GM04503 (cell line): Measurements from ENCODE around the gene DAZAP1.

Source experiments
- DNase-seq: peaks from one replicate; pipeline ENCODE4 v3.0.0-alpha.2; 2012; ENCODE audit warnings: low read depth

Gene DAZAP1

DNA sequence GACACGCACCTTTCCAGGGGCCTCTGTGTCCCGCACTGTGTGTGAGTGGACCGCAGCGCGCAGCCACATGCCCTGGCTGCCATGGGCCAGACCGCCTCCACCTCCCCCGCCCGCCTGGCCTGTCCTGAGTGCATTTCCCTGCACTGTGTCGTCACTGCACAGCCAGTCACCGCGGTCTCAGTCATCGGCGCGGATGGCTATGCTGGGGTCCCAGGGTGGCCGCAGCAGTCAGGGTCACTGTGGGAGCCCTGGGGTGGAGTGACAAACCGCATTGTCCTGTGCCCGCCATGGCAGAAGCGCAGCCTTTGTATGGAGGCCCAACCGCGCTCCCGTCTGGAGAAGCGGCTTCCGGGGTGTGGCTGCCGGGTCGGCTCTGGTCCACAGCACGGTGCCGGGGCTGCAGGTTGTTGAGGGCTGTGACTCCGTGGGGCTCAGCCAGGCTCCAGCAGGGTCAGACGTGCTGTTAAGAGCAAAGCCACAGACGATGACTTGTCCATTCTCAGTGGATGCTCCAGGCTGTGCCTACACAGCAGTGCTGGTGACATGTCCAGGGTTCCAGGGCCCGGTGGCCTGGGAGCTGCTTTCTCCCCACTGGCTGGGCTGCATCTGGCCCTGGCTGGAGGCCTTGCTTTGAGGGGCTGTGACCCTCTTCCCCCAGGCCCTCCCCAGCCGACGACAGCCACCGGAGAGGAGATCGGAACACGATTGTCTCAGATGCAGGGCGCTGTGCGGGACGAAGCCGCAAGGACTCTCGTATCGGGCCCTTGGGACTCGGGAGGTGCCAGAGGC, 30.0 kb upstream of the DAZAP1 start:
- DNase-seq, result no peak

DNA sequence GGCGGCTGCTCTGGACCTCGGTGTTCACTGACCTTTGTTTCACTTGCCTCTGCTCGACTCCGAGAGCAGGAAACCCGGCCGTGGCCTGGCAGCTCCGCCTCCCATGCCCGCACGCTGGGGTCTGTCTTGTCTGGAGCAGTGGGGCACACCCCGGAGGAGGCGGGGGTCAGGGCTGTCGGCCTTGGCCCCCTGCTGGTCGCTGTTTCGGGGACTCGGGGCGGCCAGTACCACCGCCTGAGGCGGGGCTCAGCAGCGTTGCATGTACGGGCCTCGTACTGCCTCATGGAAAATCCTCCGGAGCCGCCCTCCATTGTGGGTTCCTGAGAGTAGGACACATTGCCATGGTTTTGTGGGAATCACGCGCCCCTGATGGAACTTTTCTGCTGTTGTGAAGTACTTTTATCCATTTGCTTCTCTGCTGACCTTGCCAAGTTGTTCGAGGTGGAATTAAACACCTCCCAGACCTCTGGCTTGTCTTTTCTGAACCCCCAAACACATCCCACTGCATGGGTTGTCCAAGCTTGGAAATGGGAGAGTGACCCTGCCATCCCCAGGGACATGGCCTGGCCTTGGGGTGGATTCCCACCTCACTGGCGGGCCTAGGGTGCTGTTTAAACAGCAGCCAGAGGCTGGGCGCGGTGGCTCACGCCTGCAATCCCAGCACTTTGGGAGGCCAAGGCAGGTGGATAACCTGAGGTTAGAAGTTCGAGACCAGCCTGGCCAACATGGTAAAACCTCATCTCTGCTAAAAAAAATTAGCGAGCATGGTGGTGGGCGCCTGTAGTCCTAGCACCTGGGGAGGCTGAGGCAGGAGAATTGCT, 29.2 kb upstream of the DAZAP1 start:
- no peak for DNase-seq

DNA sequence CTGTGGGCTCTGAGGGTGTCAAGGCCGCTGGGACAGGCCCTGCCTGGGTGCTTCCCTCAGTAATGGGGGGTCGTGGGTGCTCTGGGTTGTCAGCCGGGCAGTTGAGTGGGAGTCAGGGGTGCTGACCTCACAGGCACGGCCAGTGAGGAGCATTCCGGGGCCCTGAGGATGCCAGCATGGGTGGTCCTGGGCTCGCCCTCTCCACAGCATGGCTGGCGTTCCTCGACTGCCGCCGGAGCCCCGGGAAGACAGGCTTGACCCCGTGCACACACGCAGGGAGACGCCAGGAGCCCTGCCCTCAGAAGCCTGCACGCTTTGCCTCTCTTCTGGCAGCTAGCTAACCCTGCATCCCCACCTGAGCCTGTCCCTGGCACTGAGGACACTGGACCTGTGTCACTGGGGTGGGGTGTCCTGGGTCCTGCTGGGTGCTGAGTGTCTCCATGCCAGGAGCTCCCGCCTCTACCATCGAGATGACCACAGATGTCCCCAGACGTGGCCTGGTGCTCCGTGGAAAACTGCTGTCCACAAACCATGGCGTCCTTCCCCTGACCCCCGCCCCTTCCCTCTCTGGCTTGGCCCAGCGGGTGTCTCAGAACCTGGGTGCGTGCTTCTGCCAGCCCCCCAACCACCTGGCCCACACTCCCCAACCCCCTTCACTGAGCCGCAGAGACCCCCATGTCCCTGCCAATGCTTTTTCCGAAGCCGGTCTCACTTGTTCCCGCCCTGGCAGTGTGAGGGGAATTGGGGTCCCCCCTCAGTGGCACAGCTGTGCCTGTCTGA, 28.1 kb upstream of the DAZAP1 start:
- DNase-seq, result no peak

DNA sequence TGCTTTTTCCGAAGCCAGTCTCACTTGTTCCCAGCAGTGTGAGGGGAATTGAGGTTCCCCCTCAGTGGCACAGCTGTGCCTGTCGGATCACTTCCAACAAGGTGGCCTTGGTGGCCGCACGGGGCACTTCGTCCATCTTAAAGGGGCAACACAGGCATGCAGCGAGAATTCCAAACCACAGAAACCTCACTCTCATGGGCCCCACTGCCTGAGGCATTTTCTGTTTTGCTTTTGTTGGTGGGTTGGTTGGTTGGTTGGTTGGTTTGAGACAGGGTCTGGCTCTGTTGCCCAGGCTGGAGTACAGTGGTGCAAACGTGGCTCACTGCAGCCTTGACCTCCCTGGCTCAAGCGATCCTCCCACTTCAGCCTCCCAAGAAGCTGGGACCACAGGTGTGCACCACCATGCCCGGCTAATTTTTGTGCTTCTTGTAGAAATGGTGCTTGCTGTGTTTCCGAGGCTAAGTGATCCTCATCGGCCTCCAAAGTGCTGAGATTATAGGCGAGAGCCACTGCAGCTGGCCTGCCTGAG, 27.4 kb upstream of the DAZAP1 start:
- DNase-seq, result no peak

DNA sequence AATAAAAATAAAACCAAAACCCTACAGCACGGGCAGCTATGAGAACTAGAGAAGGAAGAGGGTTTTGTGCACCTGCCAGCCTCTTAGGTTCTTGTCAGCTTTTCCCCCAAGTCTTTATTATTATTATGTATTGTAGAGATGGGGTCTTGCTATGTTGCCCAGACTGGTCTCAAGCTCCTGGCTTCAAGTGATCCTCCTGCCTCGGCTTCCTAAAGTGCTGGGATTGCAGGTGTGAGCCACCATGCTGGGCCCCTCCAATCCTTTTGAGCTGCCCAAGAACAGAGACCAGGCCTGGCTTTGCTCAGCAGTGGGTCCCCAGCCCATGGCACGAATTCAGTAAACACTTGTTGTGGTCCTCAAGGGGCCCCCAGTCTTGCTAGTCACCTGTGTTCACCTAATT, 25.1 kb upstream of the DAZAP1 start:
- no peak for DNase-seq

DNA sequence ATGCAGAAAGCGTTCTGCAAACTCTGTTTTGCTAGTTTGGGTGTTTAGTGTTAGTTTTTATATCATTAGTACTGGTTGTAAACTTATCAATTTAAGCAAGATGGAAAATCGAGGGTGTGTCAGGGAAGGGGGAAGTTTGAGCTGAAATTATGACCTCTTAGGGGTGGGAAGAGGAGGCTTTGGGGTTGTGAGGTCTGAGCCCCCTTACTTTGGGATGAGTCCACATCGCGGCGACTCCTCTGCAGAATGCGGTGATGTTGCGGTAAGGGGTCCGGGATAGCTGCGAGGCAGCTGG, 24.4 kb upstream of the DAZAP1 start:
- peak; percentile 44 for DNase-seq

DNA sequence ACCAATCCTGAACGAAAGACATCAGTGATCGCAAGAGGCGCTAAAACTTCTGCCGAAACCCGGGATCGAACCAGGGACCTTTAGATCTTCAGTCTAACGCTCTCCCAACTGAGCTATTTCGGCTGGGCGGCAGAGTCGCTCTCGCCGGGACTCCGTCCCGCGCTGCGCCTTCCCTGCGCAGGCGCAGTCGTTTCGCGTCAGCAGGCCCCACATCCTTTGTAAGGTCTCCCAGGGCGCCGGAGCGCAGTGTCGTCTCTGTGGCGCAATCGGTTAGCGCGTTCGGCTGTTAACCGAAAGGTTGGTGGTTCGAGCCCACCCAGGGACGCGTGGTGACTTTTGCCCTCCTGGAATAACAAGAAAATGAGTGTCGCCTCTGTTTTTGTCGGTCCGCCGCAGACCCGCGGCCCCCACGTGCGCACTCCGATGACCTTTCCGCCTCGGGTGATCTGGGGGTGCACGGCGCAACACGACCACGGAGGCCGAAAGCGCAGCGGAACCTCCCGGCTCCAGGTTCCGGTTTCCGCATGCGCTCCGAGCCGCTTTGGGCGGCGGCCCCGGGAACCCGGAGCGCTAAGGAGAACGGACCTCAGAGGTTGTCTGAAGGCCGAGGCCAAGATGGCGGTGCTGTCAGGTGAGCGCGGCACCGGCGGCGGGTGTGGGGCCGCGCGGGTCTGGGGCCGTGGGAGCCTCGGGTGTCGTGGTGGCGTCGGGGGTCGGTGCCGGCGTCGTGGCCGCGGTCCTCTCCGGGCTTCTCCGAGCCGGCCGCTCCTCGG, 23.9 kb upstream of the DAZAP1 start, which contains the start of gene NDUFS7:
Gene NDUFS7 (plus strand): TSS at position 596 of the 773 bp plus-strand sequence. CDS start 20 bp downstream, at position 616.
- peak; percentile 50 for DNase-seq

DNA sequence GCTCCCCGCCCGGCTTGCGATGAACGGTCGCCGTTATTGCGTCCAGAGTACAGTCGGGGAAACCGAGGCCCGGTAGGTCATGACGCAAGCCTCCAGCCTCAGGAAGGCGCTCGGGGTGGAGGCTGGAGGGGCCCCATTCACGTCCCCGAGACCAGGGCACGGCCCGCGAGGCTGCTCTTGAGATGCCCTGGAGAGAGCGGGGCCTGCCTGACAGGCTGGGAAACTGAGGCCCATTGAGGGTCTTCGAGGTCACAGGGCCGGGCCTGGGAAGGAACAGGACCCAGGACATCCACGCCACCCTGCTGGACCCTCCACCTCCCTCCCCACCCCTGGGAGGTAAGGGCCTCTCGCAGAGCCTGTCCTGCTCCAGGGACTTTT, 23.3 kb upstream of the DAZAP1 start:
- DNase-seq, result no peak

DNA sequence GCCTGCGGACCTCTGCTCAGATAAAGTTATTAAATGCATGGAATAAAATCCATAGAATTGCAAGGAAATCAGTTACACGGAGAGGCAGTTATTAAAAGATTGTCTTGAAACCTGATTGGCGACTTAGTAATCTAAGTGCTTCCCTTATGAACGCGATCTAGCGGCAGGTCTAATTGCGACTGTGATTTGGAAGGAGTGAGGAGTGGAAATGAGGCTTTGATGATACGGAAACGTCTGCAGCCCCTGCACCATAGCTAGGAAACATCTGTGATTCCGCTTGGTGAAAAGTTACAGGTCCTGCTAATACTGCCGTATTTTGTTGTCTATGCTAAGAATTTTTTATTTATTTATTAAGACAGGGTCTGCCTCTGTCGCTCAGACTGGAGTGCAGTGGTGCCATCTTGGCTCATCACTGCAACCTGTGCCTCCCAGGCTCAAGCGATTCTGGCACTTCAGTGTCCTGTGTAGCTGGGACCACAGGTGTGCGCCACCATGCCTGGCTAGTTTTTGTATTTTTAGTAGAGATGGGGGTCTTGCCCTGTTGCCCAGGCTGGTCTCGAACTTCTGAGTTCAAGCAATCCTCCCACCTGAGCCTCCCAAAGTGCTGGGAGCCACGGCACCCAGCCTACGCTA, 22.8 kb upstream of the DAZAP1 start:
- DNase-seq, result no peak

DNA sequence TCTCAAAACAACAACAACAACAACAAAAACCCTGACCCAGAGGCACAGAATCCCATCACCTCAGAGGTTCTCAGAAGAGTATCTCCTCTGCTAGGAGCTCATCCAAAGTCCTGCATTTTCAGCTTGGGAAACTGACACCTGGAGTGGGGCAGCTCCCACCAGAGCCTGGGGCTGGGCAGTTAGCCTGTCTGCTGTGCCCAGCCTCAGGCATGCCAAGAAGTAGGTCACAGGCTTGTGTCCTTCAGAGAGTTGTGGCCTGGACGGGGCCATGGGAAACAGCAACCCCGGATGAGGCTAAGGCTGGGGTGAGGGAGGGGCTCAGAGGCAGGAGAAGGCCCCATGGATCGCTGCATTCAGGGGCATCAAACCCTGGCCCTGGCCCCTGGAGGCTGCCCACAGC, 21.6 kb upstream of the DAZAP1 start:
- no peak for DNase-seq

DNA sequence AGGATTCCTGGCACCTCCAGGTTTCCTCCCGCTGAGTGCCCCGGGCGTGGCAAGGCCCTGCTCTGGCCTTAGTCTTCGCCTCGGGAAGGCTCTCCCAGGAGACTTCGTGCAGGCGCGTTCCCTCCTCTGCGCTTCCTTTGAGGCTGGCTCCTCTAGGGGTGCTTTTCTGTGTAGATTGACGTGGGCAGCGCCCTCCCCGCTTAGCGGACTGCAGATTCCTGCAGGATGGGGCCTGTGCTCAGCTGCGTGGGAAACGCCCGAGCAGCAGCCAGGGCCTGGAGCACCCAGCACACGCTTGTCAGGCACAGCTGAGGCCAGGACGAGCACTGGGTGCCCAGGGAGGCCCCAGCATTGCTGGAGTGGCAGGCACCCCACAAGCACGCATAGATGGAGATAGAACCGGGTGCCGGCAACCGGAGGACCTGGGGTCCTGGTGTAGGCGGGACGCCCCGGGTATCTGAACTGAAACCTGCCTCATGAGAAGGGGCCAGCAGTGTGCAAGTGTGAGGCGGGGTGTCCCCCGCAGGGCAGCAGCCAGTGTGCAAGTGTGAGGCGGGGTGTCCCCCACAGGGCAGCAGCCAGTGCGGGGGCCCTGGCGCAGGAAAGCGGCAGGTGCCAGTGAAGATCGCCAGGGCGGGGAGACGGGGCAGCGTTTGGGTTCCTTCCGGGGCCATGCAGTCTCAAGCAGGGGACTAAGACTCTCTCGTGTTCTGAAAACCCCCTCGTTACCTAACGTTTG, 20.3 kb upstream of the DAZAP1 start:
- no peak for DNase-seq

DNA sequence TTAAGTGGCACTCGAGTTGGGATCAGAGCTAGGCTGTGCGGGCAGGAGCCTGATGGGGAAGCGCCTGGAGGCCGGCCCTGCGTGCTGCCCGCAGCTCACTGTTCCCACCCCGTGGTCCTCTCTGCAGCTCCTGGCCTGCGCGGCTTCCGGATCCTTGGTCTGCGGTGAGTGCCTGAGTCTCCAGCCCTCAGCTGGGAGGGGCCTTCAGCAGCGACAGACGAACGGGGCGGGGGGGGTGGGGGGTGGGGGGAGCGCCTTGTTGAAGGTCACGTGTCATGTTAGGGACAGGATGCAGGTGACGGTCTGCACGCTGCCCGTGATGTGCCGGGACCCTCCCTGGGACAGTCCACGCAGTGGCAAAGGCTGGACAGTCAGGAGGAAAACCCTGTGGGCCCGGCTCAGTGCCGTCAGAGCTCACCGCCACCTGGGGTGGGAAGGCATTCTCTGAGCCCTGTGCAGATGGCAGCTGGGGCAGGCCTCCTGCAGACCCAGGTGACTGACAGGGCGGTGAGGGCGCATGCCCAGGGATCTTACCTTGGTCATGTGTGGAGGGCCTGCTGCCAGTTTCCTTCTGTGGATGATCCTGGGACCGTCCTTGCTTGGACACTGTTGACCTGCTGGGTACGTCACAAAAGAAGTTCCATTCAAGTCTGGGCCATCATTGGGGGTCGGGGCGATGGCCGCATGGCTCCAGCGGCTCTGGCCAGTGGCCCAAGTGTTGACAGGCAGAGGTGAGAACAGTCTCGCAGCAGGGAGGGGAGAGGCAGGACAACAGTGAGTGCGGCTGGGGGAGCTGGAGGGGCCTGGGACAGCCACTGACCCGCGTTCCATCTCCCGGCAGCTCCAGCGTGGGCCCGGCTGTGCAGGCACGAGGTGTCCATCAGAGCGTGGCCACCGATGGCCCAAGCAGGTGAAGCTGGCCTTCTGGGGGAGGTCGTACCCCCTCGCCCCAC, 19.4 kb upstream of the DAZAP1 start:
- DNase-seq, result no peak

DNA sequence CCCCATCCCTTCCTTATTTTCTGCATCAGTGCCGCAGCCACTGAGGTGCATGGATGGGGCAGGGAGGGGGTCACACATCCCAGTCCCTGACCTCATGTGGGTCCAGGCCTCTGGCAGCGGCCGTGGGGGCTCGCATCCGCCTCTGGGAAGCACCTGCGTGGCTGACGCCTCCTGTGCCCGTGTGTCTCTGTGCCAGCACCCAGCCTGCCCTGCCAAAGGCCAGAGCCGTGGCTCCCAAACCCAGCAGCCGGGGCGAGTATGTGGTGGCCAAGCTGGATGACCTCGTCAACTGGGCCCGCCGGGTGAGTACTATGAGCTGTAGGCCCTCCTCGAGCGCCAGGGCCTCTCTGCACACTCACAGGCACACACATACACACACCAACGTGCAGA, 18.8 kb upstream of the DAZAP1 start:
- no peak for DNase-seq

DNA sequence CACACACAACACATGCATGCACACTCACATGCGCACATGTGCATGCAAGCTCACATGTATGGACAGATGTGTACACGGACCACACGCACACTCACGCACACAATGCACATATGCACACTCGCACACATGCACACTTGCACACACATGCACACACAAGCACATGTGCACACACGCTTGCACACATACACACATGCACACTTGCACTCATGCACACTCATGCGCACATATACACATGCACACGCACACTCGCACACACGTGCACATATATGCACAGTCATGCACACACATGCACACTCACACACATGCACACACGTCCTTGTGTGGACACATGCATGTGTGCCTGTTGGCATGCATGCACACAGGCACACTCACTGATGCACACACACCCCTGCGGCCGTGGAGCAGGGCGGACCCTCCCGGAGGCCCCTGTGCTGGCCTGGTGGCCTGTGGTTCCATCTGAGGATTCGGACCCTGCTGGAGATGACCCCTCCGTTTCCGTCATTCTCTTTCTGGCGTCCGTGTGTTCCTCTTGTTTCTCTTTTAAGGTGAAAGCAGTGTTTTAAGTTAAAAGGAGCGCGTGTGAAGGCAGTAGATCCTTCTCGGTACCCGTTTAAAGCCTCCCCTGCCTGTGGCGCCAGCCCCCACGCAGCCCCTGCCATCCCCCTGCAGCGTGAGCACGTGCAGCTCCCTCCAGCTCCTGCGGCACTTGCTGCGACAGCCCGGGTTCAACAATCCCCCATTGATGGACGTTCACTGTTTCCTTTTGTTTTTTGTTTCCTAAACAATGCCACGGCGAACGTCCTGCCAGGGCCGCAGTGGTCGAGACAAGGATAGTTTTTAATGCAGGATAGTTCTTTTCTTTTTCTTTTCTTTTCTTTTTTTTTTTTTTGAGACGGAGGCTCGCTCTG, 18.1 kb upstream of the DAZAP1 start:
- no peak for DNase-seq

DNA sequence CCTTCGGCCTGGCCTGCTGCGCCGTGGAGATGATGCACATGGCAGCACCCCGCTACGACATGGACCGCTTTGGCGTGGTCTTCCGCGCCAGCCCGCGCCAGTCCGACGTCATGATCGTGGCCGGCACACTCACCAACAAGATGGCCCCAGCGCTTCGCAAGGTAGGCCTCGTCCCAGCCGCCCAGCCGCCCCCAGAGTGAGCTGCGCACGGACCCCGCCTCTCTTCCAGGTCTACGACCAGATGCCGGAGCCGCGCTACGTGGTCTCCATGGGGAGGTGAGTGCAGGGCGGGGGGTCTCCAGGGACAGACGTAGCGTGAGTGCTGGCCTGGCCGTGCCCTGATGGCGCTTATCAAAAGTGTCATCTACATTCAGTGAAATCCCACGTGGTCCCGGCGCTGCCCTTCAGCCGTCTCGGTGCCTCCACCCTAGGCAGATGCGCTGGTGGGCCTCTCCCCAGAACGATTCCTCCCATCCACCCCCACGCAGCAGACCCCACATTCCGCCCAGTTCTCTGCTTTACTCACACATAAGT, 16.4 kb upstream of the DAZAP1 start:
- no peak for DNase-seq

DNA sequence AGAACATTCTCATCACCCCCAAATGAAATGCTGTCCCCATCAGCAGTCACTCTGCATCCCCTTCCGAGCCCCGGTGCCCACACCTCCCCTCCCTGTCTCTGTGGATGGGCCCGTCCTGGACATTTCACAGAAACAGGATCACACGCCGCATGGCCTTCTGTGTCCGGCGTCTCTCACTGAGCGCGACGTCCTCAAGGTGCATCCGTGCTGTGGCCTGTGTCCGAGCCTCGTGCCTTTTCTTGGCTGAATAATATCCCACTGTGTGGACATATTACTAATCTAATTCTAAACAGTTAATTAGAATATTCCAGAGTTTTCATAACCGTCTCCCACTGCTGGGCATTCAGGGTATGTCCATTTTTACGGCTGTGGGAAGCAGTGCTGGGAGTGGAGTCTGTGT, 15.0 kb upstream of the DAZAP1 start:
- no peak for DNase-seq

DNA sequence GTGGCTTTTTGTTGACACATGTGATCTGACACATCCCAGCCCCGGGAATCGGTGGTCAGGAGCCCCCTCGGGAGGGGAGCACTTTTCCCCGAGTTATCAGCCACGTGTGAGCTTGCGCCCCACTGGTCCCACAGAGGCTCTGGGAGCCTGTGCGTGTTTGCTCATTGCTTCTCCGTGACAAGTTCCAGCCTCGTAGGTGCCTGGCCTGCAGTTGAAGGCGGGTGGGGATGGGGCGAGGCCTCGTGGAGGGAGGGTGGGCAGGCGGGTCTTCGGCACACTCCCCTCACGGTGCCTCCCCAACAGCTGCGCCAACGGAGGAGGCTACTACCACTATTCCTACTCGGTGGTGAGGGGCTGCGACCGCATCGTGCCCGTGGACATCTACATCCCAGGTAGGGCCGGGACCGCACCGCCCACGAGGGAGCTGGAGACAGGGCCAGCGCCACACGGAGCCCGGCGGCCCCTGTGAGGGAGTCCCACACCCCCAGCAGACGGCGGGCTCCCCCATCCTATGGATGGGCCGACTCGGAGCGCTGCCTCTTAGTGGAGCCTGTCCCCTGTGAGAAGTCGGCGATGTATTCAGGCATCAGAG, 14.4 kb upstream of the DAZAP1 start:
- no peak for DNase-seq

DNA sequence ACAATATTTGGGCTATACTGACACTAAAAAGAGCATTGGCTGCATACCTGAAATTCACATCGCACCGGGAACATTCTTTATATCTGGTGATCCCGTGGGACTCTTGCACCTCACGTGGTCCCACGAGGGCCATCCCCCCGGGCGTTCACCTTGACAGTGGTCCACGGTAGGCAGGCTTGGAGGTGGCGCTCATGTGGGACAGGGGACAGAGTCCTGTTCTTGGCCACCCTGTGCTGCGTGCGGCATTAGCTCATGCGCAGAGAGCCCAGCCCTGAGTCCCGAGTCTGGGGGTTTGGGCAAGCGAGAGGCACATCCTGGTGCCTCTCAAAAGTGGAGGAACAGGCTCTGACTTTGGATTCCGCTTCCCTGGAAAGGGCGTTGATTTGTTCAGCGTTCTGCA, 13.5 kb upstream of the DAZAP1 start:
- DNase-seq, result no peak
